NB4 (cell line): Measurements from ENCODE around the gene PIEZO2.
"Not testable (repeated sequence)": the region's sequence is repeated elsewhere in the genome, so short reads cannot be mapped to it uniquely, and the experiment has no call there.

Experiments used
- CTCF ChIP-seq: IDR thresholded peaks from one replicate; pipeline ENCODE4 v1.5.1; 2012; ENCODE audit warnings: low read depth, low read length
- MAX ChIP-seq: IDR thresholded peaks from 2 replicates; pipeline ENCODE4 v1.6.1; 2011; ENCODE audit warnings: low read depth, low read length

- not testable (repeated sequence) for TF ChIP-seq CTCF, MAX
Observed at GRCh38 chr18:10933648-10934047, 215.7 kb downstream of the PIEZO2 start.
